DMS79 (cell line): Measurements from ENCODE around the gene DHX57.
"Not testable (repeated sequence)": the region's sequence is repeated elsewhere in the genome, so short reads cannot be mapped to it uniquely, and the experiment has no call there.

ENCODE experiments used
- DNase-seq: peaks from one replicate; lab custom pipeline; 2025; lab: John Stamatoyannopoulos, UW

Gene DHX57

DNA sequence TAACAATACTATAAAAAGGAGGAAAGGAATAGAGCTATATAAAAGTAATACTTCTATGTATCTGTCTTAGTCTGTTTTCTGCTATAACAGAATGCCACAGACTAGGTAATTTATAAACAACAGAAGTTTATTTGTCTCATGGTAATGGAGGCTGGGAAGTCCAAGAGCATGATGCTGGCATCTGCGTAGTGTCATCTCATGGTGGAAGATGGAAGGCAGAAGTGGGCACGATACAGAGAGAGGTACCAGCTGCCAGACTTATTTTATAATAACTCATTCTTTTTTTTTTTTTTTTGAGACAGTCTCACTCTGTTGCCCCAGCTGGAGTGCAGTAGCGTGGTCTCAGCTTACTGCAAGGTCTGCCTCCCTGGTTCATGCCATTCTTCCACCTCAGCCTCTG lies 4.3 kb downstream of the DHX57 start:
- DNase-seq = no peak

DNA sequence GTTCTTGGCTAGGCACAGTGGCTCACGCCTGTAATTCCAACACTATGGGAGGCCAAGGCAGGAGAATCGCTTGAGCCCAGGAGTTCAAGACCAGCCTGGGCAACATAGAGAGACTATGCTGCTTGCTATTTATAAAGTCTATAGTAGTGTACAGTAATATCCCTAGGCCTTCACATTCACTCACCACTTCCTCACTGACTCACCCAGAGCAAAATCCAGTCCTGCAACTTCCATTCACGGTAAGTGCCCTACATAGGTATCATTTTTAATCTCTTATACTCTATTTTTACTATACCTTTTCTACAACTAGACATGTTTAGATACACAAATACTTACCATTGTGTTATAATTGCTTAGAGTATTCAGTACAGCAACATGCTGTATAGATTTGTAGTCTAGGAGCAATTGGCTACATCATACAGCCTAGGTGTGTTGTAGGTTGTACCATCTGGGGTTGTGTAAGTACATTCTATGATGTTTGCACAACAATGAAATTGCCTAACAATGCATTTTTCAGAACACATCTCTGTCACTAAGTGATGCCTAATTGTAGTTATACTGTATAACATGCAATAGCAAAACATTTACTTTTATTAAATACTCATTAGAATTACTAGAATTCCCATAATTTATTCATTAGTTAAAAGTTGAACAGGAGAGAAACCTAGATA lies 8.8 kb downstream of the DHX57 start:
- DNase-seq = no peak

DNA sequence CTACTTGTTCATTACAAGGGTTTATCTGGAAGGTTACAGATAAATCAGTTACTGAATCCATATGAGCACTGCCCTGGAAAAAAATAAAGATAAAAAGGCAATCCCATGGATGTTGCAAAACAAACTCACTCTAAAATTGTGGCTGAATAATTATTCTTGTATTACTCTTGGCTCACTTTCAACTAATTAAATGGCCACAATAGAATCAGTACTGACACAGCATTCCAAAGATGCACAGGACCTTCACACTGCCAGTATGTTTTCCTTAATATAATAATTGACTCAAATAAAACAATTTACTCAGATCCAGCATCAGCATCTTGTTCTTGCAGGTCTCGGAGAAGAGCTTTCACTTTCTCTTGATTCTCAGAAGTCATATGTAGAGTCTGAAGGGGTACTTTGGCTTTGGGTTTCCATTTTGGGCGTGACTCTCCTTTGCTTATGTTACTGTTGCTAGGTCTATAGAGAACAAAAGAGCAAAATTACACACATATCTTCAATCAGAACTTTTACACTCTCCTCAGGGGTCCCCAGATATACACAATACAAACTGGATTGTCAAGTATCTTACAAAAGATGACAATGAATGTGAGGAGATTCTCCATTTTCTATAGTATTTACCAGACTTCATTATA lies 12.6 kb downstream of the DHX57 start:
- DNase-seq = no peak

DNA sequence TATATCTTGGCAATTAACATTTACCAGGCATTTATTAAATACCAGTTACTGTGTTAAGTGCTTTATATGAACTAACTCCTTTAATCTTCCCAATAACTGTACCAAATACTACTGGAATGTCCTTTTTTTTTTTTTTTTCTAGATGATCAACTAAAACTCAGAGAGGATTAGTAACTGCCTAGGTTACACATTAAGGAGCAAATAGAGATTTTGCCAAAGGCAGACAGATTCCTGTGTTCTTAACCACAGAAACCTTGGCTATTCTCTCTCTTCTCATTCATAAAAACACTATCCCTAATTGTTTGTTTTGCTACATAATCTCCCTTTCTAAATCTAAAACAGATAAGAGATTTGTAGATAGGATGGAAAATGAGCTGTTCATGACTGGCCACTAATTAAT lies 13.3 kb downstream of the DHX57 start:
- no peak for DNase-seq

DNA sequence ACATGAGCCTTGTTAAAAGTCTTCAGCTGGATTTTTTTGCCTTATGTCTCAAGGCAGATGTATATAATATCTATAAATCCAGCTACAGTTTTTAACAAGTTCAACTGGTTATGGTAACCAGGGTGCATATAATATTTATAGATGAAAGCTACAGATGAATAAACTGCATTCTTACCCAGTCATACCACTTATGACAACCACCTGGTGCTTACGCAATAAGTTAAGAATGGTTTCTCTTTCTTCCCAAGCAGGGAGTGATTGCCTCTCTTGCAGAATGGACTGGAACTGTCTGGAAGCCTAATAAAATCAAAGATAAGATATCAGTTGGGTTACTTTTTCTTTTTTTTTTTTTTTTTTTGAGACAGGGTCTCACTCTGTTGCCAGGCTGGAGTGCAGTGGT lies 19.6 kb downstream of the DHX57 start:
- no peak for DNase-seq

DNA sequence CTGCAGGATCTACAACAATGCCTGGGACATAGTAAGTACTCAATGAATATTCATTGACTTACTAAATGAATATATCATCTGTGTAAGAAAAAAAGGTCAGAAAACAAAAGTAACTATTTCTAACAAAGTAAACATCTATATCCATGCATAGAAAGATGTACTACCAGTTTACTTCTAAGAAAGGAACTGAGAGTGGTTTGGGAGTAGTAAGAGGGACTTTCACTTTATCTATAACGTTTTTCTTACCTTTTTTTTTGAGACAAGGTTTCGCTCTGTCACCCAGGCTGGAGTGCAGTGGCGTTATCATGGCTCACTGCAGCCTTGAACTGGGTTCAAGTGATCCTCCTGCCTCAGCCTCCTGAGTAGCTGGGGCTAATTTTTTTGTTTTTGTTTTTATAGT lies 25.7 kb downstream of the DHX57 start:
- no peak for DNase-seq

DNA sequence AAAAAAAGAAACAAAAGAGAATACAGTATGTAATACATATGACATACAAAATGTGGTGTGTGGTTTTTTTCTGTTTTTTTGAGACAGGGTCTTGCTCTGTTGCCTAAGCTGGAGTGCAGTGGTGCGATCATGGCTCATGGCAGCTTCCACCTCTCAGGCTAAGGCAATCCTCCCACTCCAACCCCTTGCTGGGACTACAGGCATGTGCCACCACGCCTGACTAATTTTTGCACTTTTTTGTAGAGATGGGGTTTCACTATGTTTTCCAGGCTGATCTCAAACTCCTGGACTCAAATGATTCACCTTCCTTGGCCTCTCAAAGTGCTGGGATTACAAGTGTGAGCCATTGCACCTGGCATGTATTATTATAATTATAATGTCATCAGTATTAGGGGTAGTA lies 38.9 kb downstream of the DHX57 start:
- DNase-seq = no peak

DNA sequence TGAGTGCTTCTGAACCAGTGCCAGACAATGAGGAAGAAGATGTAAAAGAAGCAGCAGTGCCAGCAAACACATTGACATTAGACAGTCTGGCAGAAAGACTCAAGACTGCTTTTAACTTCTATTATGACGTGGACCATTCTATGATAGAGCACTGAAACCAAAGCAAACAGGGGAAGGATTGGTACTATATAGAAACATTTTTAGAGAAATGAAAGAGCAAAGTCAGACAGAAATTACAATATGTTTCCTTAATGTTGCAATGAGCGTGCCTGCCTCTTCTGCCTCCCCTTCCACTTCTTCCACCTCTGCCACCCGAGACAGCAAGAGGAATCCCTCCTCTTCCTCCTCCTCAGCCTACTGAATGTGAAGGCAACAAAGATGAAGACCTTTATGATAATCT lies 39.7 kb downstream of the DHX57 start:
- no peak for DNase-seq

DNA sequence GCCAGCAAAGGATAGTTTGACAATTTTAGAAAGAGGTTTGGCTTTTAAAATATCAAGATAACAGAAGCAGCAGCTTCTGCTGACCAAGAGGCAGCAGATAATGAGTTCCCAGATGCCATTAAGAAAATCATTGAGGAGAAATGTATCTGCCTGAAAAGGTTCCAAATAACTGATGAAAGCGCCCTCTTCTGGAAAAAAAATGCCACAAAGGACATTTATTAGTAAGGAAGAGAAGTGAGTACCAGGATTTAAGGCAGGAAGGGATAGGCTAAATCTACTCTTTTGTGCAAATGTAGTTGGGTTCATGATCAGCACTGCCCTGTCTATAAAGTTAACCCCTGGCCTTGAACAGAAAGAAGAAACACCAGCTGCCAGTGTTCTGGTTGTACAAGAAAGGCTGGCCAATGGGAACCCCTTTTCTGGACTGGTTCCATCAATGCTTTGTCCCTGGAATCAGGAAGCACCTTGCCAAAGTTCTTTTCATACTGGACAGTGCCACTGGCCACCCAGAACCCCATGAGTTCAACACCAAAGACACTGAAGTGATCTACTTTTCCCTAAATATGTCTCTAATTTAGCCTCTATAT lies 40.6 kb downstream of the DHX57 start:
- DNase-seq = no peak

DNA sequence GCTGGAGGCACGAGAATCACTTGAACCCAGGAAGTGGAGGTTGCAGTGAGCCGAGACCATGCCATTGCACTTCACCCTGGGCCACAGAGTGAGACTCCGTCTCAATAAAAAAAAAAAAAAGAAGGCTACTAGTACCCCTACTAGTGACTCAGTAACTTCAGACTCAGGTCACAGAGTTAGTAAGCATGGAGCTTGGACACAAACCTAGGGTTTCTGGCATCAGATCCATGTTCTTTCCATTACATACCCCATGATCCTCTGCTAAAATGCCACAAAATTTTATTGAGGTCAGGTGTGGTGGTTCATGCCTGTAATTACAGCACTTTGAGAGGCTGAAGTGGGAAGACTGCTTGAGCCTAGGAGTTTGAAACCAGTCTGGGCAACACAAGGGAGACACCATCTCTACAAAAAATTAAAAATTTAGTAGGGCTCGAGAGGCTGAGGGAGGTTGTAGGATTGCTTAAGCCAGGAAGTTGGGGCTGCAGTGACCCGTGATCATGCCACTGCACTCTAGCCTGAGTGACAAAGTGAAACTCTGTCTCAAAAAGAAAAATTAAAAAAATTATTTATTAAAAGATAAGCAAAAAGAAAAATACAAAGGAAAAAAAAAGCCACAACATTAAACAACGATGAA lies 45.1 kb downstream of the DHX57 start:
- no peak for DNase-seq

DNA sequence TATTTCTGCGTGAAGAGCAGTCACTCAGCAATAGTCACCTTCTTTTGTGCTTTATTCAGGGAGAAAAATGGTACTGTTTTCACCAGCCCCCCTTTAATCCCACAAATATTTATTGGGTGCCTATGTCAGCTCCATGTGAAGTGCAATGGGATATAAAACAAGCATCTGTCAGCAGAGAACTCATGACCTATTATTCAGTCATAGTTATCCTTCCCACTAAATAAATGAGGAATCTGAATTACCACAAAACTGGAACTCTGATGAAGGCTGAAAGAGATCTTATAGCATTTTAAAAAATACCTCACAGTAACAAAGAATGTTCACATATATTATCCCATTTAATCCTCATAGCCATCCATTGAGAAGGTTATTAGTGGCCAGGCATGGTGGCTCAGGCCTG lies 45.8 kb downstream of the DHX57 start:
- no peak for DNase-seq

DNA sequence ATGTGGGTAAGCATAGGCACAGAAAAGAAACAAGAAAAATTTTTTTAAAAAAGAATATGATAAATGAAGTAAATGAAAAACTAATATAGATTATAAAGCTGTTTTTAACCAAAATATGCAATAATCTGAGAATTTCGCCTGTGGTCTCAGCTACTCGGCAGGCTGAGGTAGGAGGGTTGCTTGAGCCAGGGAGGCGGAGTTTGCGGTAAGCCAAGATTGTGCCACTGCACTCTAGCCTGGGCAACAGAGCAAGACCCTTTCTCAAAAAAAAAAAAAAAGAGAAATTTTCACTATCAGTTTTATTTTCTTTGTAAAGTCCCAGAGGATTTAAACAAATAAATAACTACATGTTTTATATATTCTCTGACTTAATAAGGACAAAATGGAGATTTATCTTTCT lies 47.3 kb downstream of the DHX57 start:
- no peak for DNase-seq

DNA sequence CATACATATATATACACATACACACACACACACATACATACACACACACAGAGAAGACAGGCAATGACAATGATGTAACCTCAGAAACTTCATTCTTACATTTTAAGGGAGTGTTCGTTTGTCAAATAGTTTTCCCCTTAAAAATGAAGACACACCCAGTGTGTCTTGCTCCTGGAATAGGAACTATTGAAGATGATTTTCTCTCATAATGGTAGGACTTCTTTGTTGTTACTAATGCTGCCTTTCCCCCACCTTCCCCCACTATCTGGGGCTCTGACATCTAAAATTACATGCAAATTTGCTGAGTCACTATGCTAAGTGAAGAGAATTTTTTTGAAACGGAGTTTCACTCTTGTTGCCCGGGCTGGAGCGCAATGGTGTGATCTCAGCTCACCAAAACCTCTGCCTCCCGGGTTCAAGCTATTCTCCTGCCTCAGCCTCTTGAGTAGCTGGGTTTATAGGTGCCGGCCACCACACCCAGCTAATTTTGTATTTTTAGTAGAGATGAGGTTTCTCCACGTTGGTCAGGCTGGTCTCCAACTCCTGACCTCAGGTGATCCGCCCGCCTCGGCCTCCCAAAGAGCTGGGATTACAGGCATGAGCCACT lies 48.1 kb downstream of the DHX57 start:
- not testable (repeated sequence) for DNase-seq

DNA sequence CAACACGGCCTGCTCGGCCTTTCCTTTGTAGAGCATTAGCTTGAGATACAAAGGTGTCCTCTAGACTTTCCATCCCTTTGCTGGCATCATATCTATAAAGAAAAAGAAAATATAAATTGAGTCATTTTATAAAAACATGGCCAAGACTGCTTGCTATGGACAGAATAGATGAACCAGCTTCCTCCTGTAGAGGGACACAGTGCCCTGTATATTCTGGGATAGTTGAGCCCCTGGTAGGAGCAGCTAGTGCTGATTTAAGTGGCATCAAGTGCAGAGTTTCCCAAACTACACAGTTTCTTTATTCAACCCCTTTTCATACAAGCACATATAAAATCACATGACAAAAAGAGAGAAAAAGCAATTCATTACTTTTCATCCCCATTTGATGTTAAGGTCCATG lies 49.8 kb downstream of the DHX57 start:
- no peak for DNase-seq

DNA sequence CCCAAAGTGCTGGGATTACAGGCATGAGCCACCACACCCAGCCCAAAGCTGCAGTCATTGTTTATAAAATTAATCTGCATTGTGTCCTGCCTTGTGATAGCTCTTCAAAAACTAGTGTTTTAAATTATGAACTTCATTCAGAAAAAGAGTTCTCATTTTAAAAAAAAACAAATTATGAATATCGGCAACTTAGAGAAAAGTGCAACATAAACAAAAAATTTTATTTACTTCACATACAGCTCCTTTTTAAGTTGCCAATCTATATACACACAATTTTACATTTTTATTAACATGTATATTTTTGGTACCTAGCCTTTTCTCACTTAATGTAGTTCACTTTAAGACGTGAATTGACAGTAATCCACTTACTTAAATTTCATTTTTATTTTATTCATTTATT lies 50.8 kb downstream of the DHX57 start:
- DNase-seq = no peak

DNA sequence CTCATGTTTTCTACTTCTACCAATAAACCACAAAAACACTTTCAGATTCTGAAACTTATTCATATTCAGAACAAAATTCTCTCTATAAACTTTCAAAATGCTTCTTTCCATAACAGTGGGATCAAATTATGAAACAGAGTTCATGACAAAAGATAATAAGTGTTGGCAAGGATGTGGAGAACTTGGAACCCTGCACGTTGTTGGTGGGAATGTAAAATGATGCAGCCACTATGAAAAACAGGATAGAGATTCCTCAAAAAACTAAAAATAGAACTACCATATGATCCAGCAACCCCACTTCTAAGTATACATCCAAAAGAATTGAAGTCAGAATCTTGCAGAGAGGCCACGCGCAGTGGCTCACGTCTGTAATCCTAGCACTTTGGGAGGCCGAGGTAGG lies 52.3 kb downstream of the DHX57 start:
- DNase-seq = no peak

DNA sequence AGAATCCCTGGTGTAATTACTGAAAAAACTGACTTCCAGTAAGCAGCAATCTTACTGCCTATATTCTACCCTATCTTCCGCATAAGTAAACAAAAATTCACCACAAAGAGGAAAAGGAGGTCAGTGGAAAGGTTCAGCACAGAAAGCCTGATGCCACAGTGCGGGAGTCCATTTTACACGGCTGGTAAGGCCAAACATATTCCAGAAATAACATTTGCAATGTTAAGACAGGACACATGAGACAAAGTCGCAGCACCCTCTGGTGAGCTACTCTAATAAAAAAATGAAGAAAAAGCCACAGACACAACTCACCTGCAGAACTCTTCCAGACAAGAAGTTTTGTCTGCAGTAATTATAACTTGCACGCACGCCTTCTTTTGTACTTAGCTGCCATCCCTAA lies 57.2 kb downstream of the DHX57 start:
- DNase-seq = no peak

DNA sequence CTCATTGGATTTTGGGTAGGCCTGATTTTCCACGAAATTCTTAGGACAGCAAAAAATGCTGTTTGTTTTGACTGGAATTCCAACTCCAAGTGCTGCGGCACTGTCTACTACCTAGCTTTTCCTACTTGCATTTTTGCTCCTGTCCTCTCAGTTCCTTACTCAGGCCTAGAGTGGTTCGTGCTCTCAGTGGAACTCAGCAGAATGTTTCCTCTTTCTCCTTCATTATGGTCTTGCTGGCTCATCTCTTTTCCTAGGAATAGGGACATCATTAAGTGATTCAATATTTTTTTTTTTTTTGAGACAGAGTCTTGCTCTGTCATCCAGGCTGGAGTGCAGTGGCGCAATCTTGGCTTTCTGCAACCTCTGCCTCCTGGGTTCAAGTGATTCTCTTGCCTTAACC lies 59.8 kb downstream of the DHX57 start:
- no peak for DNase-seq

DNA sequence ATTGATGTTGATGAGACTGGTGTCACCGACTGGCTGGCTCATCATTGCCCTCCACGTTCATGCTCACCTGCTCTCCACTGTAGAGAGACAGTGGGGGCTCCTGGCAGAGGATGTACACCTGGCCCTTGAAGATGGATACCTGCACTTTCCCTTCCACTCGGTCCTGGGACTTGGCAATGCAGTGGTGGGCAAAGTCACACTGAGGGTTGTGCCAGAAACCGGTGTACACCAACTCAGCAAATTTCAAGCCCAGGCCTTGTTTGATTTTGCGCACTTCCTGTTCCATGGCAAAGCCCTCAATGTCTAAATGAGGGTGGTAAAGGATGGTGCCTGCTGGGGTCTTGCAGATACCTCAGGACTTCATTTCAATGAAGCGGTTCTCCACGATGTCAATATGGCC lies 65.2 kb downstream of the DHX57 start:
- no peak for DNase-seq

DNA sequence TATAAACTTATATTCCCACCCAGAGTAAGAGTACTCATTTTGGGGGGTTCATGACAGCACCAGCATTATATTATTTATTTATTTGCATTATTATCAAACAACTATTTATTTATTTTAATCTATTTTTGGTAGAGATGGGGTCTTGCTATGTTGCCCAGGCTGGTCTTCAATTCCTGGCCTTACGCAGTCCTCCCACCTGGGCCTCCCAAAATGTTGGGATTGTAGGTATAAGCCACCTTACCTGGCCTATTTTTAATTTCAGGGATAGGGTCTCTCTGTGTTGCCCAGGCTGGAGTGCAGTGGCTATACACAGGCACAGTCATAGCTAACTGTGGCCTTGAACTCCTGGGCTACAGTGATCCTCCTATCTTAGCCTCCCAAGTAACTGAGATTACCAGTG lies 67.1 kb downstream of the DHX57 start:
- DNase-seq = no peak

DNA sequence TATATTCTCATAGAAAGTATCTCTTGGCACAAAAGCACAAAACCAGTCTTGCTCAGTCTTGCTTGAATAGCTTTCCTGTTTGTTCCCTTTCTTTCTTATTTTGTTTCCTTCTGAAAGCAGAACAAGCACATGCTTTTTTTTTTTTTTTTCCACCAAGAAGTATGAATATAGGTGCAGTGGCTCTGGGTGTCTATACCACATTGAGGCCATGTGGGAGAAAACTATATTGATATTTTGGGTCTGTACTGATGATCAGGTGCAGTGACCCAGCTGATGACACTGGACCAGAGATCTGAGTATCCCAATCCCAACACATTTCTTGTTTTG lies 69.0 kb downstream of the DHX57 start:
- no peak for DNase-seq

DNA sequence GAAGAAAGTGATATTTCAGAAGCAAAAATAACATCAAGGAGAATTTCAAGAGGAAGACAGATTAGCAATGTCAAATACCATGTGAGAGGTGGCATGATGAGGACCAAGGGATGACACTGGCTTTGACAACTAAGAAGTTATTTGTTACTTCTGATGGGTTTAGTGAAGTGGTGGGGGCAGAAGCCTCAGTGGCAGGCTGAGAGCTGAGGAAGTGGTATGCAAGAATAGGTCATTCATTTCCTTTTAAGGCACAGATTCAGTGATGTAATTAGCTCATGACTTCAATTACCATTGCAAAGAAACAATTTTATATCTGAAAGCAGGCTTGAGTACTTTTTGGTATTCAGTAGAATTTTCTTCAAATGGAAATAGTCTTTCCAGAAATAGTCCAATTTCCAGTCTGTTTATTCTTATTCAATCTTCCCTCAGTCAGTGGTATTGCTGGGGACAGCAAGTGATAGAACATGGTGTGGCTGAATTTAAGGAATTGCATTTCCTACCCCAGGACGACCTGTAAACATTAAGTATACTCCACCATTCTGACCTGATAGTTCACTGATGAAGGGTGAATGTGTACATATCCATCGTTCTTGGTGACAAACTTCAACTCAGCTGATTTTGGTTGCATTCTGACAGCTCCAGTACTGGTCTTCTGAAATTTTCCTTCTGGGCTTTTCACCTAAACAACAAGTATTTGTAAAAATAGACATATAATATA lies 69.6 kb downstream of the DHX57 start:
- no peak for DNase-seq

DNA sequence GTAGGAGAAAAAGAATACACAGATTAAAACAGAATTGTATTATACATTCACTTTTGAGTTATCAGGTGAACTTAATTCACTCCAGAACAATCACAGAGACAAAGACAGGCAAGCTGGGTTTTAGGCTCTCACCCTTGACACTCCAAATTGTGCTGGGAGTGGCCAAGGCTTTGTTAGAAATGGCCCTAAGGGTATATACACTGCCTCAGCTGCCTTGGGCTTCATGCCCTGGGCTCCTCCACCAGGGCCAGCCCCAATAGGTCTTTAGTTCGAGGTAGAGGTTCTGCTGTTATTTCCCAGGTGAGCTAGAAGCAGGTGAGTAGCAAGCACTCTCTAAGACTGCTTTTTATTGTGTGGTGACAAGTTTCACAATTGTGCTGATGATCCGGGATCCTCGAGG lies 77.8 kb downstream of the DHX57 start:
- no peak for DNase-seq
